Gastrocnemius medialis (tissue), 4 donors: ENCODE results near the gene TMEM164.

ENCODE experiments used
- POLR2A ChIP-seq, 2 donors: fragments of 450-650 bp; IDR thresholded peaks; one replicate each; pipeline ENCODE4 v1.6.1; 2017; ENCODE audit warnings: antibody characterized with exemption in 2 of 2, mild to moderate bottlenecking in 2 of 2, moderate library complexity in 2 of 2
- TF ChIP-seq, protein P1 (sequence below), 5 experiments: fragments of 450-650 bp in 3 of 5; fragments of 200-600 bp in 2 of 5; sonication (generic) in 2 of 5; IDR thresholded peaks in 4 of 5; conservative IDR thresholded peaks in 1 of 5; 1 replicate in 4 of 5; 2 replicates in 1 of 5; pipeline ENCODE4 v1.5.1; 2016 to 2019; ENCODE audit warnings: antibody characterized with exemption in 5 of 5, mild to moderate bottlenecking in 3 of 5, moderate library complexity in 3 of 5

DNA sequence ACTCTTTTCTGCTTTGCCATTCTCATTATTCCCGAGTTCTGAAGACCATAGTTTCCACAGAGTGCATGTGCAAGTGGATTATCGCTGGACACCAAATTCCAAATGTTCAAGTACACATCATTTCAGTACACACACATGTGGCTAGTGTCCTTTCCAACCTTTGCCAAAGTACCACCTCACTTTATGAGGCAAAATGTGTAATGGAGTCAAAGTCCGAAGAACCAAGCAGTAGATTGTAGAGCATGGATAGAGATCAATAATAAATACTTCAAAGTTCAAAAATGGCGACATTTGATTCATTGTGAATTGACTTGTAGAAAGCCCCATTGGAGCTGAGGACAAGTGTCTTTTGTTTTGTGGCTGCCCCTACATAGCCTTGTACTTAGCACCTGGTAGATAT lies 115.6 kb downstream of the TMEM164 start:
- TF ChIP-seq, protein P1, sequence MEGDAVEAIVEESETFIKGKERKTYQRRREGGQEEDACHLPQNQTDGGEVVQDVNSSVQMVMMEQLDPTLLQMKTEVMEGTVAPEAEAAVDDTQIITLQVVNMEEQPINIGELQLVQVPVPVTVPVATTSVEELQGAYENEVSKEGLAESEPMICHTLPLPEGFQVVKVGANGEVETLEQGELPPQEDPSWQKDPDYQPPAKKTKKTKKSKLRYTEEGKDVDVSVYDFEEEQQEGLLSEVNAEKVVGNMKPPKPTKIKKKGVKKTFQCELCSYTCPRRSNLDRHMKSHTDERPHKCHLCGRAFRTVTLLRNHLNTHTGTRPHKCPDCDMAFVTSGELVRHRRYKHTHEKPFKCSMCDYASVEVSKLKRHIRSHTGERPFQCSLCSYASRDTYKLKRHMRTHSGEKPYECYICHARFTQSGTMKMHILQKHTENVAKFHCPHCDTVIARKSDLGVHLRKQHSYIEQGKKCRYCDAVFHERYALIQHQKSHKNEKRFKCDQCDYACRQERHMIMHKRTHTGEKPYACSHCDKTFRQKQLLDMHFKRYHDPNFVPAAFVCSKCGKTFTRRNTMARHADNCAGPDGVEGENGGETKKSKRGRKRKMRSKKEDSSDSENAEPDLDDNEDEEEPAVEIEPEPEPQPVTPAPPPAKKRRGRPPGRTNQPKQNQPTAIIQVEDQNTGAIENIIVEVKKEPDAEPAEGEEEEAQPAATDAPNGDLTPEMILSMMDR (IDR thresholded peaks at IDR 0.05 in 4 of 5, conservative IDR thresholded peaks at IDR 0.05 in 1 of 5): no peak
- no peak for TF ChIP-seq POLR2A (IDR thresholded peaks at IDR 0.05)
